HUES6 (cell line): ENCODE data around the gene TNFRSF11A.

Experiments used
- H3K27ac ChIP-seq: 2 replicates; pipeline ENCODE4 v1.7.0; 2013; ENCODE audit warnings: low read depth, mild to moderate bottlenecking, low read length, inconsistent platforms
- H3K27me3 ChIP-seq: 2 replicates; pipeline ENCODE4 v1.6.1; 2013; ENCODE audit warnings: low read length; ENCODE audit not compliant: control insufficient read depth, insufficient read depth
- H3K36me3 ChIP-seq: 2 replicates; pipeline ENCODE4 v1.6.1; 2013; ENCODE audit warnings: low read length; ENCODE audit not compliant: control insufficient read depth, insufficient read depth
- H3K4me1 ChIP-seq: 2 replicates; pipeline ENCODE4 v1.6.1; 2013; ENCODE audit warnings: low read length; ENCODE audit not compliant: control insufficient read depth, insufficient read depth
- H3K4me3 ChIP-seq: 2 replicates; pipeline ENCODE4 v1.5.1; 2013; ENCODE audit warnings: low read depth, low read length
- H3K9ac ChIP-seq: one replicate; pipeline ENCODE4 v1.6.1; 2013; ENCODE audit warnings: mild to moderate bottlenecking, low read length
- H3K9me3 ChIP-seq: 2 replicates; pipeline ENCODE4 v1.6.1; 2013; ENCODE audit warnings: low read depth, low read length; ENCODE audit not compliant: control insufficient read depth, insufficient read depth

The TNFRSF11A gene

DNA sequence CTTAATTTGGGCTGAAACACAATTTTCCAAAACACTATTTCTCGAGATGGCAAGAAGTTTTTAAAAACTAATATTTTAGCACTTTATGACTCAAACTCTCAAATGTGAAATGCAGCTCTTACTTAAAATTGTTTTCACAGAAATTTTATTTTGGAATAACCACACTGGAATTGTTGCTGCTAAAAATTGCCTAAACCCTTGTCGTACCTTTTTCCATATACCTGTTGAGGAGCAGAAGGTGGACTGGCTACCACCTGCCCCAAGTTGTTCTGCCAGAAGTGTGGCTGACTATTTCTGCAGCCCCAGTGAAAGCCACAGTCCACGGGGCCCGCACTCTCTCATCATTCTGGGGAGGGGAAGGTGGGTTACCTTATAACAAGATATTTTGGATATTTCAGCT lies 23.4 kb downstream of the TNFRSF11A start:
- no peak overlapping the region for H3K9ac ChIP-seq

GRCh38 chr18:62353170-62353569 lies 28.1 kb downstream of the TNFRSF11A start:
- Histone ChIP-seq H3K4me1 (peaks cover 8% of the 10 kb centered on the region; the same call in 1 of the 2 replicates), H3K4me3 (no peak overlapping the region), H3K36me3 (no peaks in the 10 kb centered on the region), H3K27me3 (no peaks in the 10 kb centered on the region), H3K27ac (no peak overlapping the region), H3K9me3 (no peaks in the 10 kb centered on the region), H3K9ac (no peak overlapping the region)

More for the DNA sequence above, 23.4 kb downstream of the TNFRSF11A start:
- H3K27me3 ChIP-seq = no peaks in the 10 kb centered on the region
- H3K4me1 ChIP-seq = peaks cover 28% of the 10 kb centered on the region
- H3K9me3 ChIP-seq = no peaks in the 10 kb centered on the region
- H3K4me3 ChIP-seq = no peak overlapping the region
- no peaks in the 10 kb centered on the region for H3K36me3 ChIP-seq
- no peak overlapping the region for H3K27ac ChIP-seq

GRCh38 chr18:62354151-62354550 lies 29.0 kb downstream of the TNFRSF11A start:
- Histone ChIP-seq H3K27me3 (no peaks in the 10 kb centered on the region), H3K4me1 (peaks cover 8% of the 10 kb centered on the region; the same call in 1 of the 2 replicates), H3K4me3 (no peak overlapping the region), H3K9me3 (no peaks in the 10 kb centered on the region), H3K36me3 (no peaks in the 10 kb centered on the region), H3K9ac (no peak overlapping the region), H3K27ac (no peak overlapping the region)

DNA sequence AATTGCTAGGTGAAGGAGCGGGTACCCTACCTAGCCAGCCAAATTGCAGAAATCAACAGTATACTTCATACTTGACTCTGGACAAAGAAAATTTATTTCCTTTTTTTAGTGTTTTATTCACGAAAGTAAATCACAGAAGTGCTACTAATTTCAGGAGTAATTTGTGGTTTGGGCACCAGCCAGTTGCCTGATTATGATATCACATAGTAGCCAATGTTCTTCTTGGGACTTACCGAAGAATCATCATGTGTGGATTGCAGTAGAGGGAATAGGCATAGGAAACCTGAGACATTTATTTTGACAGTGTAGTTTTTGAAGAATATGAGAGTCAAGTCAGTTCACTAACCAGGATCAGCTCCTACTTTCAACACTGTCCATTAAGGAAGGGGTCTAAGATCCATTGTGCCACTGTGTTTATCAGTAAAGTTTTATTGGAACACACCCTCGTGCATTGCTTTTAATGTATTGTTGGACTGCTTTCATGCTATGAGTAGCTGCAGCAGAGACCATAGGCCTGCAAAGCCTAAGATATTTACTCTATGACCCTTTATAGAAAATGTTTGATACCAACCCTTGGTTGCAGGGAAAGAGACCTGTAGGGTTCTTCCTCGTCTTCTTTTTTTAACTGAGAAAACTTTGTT lies 32.1 kb downstream of the TNFRSF11A start:
- Histone ChIP-seq H3K9ac (no peak overlapping the region), H3K27ac (no peak overlapping the region), H3K4me1 (peaks cover 8% of the 10 kb centered on the region; the same call in 1 of the 2 replicates), H3K9me3 (no peaks in the 10 kb centered on the region), H3K4me3 (no peak overlapping the region), H3K36me3 (no peaks in the 10 kb centered on the region), H3K27me3 (no peaks in the 10 kb centered on the region)

- Histone ChIP-seq H3K9ac (no peak overlapping the region), H3K27me3 (no peaks in the 10 kb centered on the region), H3K36me3 (no peaks in the 10 kb centered on the region), H3K27ac (no peak overlapping the region), H3K9me3 (no peaks in the 10 kb centered on the region), H3K4me1 (no peaks in the 10 kb centered on the region), H3K4me3 (no peak overlapping the region)
Measured at GRCh38 chr18:62360805-62361204, 35.7 kb downstream of the TNFRSF11A start.

- no peaks in the 10 kb centered on the region for H3K9me3 ChIP-seq
- H3K27me3 ChIP-seq = no peaks in the 10 kb centered on the region
- no peak overlapping the region for H3K9ac ChIP-seq
- H3K4me1 ChIP-seq = no peaks in the 10 kb centered on the region
- no peaks in the 10 kb centered on the region for H3K36me3 ChIP-seq
- no peak overlapping the region for H3K27ac ChIP-seq
- H3K4me3 ChIP-seq = no peak overlapping the region
Measured at GRCh38 chr18:62361288-62361687, 36.2 kb downstream of the TNFRSF11A start.

DNA sequence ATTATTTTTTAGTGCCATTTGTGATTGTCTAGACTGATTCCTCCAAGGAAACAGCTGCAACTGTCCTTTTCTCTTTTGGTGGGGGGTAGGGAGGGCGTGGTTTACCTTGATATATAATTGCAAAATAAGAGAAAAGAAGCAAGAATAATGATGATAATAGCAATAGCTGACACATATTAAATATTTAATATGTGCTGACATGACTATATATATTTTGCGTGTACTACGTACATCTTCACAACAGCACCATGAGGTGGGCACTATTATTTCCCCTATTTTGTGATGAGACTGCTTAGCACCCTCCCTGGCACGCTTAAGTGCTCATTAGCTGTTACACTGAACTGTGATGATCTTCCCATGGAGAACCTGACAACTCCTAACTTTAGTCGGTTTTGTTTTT lies 39.4 kb downstream of the TNFRSF11A start:
- Histone ChIP-seq H3K4me1 (peaks cover 10% of the 10 kb centered on the region; the same call in 1 of the 2 replicates), H3K4me3 (no peak overlapping the region), H3K27ac (no peak overlapping the region), H3K36me3 (no peaks in the 10 kb centered on the region; the same call in 1 of the 2 replicates), H3K27me3 (no peaks in the 10 kb centered on the region), H3K9ac (no peak overlapping the region), H3K9me3 (no peaks in the 10 kb centered on the region)

GRCh38 chr18:62365420-62365819 lies 40.3 kb downstream of the TNFRSF11A start:
- no peak overlapping the region for H3K9ac ChIP-seq
- H3K4me1 ChIP-seq = peaks cover 10% of the 10 kb centered on the region; the same call in 1 of the 2 replicates
- no peaks in the 10 kb centered on the region for H3K9me3 ChIP-seq
- no peaks in the 10 kb centered on the region for H3K27me3 ChIP-seq
- H3K36me3 ChIP-seq = no peaks in the 10 kb centered on the region; the same call in 1 of the 2 replicates
- no peak overlapping the region for H3K4me3 ChIP-seq
- no peak overlapping the region for H3K27ac ChIP-seq

DNA sequence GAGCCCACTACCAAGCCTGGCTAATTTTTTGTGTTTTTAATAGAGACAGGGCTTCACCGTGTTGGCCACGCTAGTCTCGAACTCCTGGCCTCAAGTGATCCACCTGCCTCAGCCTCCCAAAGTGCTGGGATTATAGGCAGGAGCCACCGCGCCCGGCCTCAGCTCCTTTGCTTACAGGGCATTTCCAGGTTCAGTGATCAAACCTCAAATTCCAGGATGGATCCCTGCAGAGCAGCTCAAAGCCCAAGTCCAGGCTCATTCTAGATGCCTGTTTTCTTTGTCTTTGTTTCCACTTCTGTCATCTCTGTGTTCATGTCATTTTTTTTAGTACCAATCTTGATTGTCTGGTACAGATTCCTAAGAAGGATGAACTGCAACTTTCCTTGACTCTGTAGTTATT lies 41.9 kb downstream of the TNFRSF11A start:
- H3K27me3 ChIP-seq = no peaks in the 10 kb centered on the region
- peaks cover 10% of the 10 kb centered on the region for H3K4me1 ChIP-seq
- no peaks in the 10 kb centered on the region; the same call in 1 of the 2 replicates for H3K36me3 ChIP-seq

GRCh38 chr18:62368100-62368499 lies 43.0 kb downstream of the TNFRSF11A start:
- H3K27ac ChIP-seq = no peak overlapping the region
- no peaks in the 10 kb centered on the region; the same call in 1 of the 2 replicates for H3K36me3 ChIP-seq
- H3K4me3 ChIP-seq = no peak overlapping the region
- H3K9me3 ChIP-seq = no peaks in the 10 kb centered on the region
- peaks cover 10% of the 10 kb centered on the region for H3K4me1 ChIP-seq
- no peaks in the 10 kb centered on the region for H3K27me3 ChIP-seq
- H3K9ac ChIP-seq = no peak overlapping the region

More for the DNA sequence above, 41.9 kb downstream of the TNFRSF11A start:
- no peak overlapping the region for H3K4me3 ChIP-seq
- H3K9me3 ChIP-seq = no peaks in the 10 kb centered on the region
- no peak overlapping the region for H3K9ac ChIP-seq
- no peak overlapping the region for H3K27ac ChIP-seq

GRCh38 chr18:62369129-62369644 lies 44.1 kb downstream of the TNFRSF11A start:
- H3K9me3 ChIP-seq = no peaks in the 10 kb centered on the region
- H3K9ac ChIP-seq = no peak overlapping the region
- no peak overlapping the region for H3K27ac ChIP-seq
- no peak overlapping the region for H3K4me3 ChIP-seq
- no peaks in the 10 kb centered on the region; the same call in 1 of the 2 replicates for H3K36me3 ChIP-seq
- peaks cover 18% of the 10 kb centered on the region for H3K4me1 ChIP-seq
- H3K27me3 ChIP-seq = no peaks in the 10 kb centered on the region
